Measurements from ENCODE around the gene RELN. TPM values are rescaled to one million over a fixed set of nuclear protein-coding genes. Genes with fewer than 3 reads are reported as not detected.

The RELN gene
- total RNA-seq, 1 donor from 2014 or later, result 5.7 TPM

- no peak for TF ChIP-seq CTCF (IDR thresholded peaks at IDR 0.05; ENCODE audit: partially characterized antibody, unreplicated experiment)
- DNase-seq, result no peak
- no peaks in the 10 kb centered on the region for H3K27me3 Mint-ChIP-seq (ENCODE audit: unreplicated experiment)
- no peak overlapping the region for H3K27ac Mint-ChIP-seq (ENCODE audit: unreplicated experiment)
- H3K9me3 Mint-ChIP-seq (ENCODE audit: unreplicated experiment), result peaks cover 2% of the 10 kb centered on the region
- H3K4me3 Mint-ChIP-seq (ENCODE audit: unreplicated experiment), result no peak overlapping the region
- peaks cover 10% of the 10 kb centered on the region for H3K4me1 Mint-ChIP-seq (ENCODE audit: low read depth, unreplicated experiment)
- H3K36me3 Mint-ChIP-seq (ENCODE audit: unreplicated experiment), result peaks cover 4% of the 10 kb centered on the region
Observed at GRCh38 chr7:103875718-103876117, 113.7 kb downstream of the RELN start.

GRCh38 chr7:103871473-103871872 is 118.0 kb downstream of the RELN start:
- Mint-ChIP-seq H3K36me3 (ENCODE audit: unreplicated experiment) (no peaks in the 10 kb centered on the region), H3K4me3 (ENCODE audit: unreplicated experiment) (no peak overlapping the region), H3K27me3 (ENCODE audit: unreplicated experiment) (no peaks in the 10 kb centered on the region), H3K4me1 (ENCODE audit: low read depth, unreplicated experiment) (peaks cover 7% of the 10 kb centered on the region), H3K27ac (ENCODE audit: unreplicated experiment) (no peak overlapping the region), H3K9me3 (ENCODE audit: unreplicated experiment) (no peaks in the 10 kb centered on the region)
- no peak for DNase-seq
- TF ChIP-seq CTCF (IDR thresholded peaks at IDR 0.05; ENCODE audit: partially characterized antibody, unreplicated experiment), result no peak

GRCh38 chr7:103870664-103871063 is 118.8 kb downstream of the RELN start:
- Mint-ChIP-seq H3K27me3 (ENCODE audit: unreplicated experiment) (no peaks in the 10 kb centered on the region), H3K9me3 (ENCODE audit: unreplicated experiment) (no peaks in the 10 kb centered on the region), H3K4me1 (ENCODE audit: low read depth, unreplicated experiment) (peaks cover 7% of the 10 kb centered on the region), H3K4me3 (ENCODE audit: unreplicated experiment) (no peak overlapping the region), H3K27ac (ENCODE audit: unreplicated experiment) (no peak overlapping the region), H3K36me3 (ENCODE audit: unreplicated experiment) (no peaks in the 10 kb centered on the region)
- no peak for TF ChIP-seq CTCF (IDR thresholded peaks at IDR 0.05; ENCODE audit: partially characterized antibody, unreplicated experiment)
- DNase-seq, result no peak

GRCh38 chr7:103867874-103868273 is 121.6 kb downstream of the RELN start:
- H3K36me3 Mint-ChIP-seq (ENCODE audit: unreplicated experiment), result no peaks in the 10 kb centered on the region
- no peaks in the 10 kb centered on the region for H3K9me3 Mint-ChIP-seq (ENCODE audit: unreplicated experiment)
- no peak overlapping the region for H3K27ac Mint-ChIP-seq (ENCODE audit: unreplicated experiment)
- no peak for DNase-seq
- H3K4me3 Mint-ChIP-seq (ENCODE audit: unreplicated experiment), result no peak overlapping the region
- H3K27me3 Mint-ChIP-seq (ENCODE audit: unreplicated experiment), result no peaks in the 10 kb centered on the region
- peaks cover 7% of the 10 kb centered on the region for H3K4me1 Mint-ChIP-seq (ENCODE audit: low read depth, unreplicated experiment)
- no peak for TF ChIP-seq CTCF (IDR thresholded peaks at IDR 0.05; ENCODE audit: partially characterized antibody, unreplicated experiment)

GRCh38 chr7:103866919-103867318 is 122.5 kb downstream of the RELN start:
- Mint-ChIP-seq H3K36me3 (ENCODE audit: unreplicated experiment) (no peaks in the 10 kb centered on the region), H3K27me3 (ENCODE audit: unreplicated experiment) (no peaks in the 10 kb centered on the region), H3K27ac (ENCODE audit: unreplicated experiment) (no peak overlapping the region), H3K9me3 (ENCODE audit: unreplicated experiment) (no peaks in the 10 kb centered on the region), H3K4me1 (ENCODE audit: low read depth, unreplicated experiment) (peaks cover 7% of the 10 kb centered on the region), H3K4me3 (ENCODE audit: unreplicated experiment) (no peak overlapping the region)
- no peak for TF ChIP-seq CTCF (IDR thresholded peaks at IDR 0.05; ENCODE audit: partially characterized antibody, unreplicated experiment)
- DNase-seq, result no peak

Data from glutamatergic neuron (in vitro differentiated cells).